Pancreas (tissue), 10 donors: ENCODE results near the gene SERBP1. TPM values are rescaled to one million over a fixed set of nuclear protein-coding genes. Genes with fewer than 3 reads are reported as not detected.
"Not testable (repeated sequence)": the region's sequence is repeated elsewhere in the genome, so short reads cannot be mapped to it uniquely, and the experiment has no call there.

Experiments
- ATAC-seq, 4 donors: fragments of 200-7000 bp; cut with Tn5 transposase; one replicate each; pipeline versions ENCODE4 v1.8.0 to v1.9.1; 2020; ENCODE audit warnings: mild to moderate bottlenecking in 4 of 4, moderate library complexity in 4 of 4
- DNase-seq, 6 donors: peaks; one replicate each; pipeline ENCODE4 v3.0.0-alpha.2; 2020
- FAIRE-seq: peaks from 2 replicates; lab custom pipeline; 2012; peaks lifted over from hg19 to GRCh38; lab: Jason Lieb, UNC
- H3K27ac ChIP-seq, 4 donors: fragments of 200-600 bp; sonication (generic); 1 replicate in 3 of 4; 2 replicates in 1 of 4; pipeline versions ENCODE4 v1.5.0 to v1.8.0; 2020
- H3K27me3 ChIP-seq, 4 donors: fragments of 200-600 bp; one replicate each; pipeline ENCODE4 v1.8.0; 2021
- H3K36me3 ChIP-seq, 3 donors: fragments of 200-600 bp; sonication (generic) in 1 of 3; one replicate each; pipeline versions ENCODE4 v1.5.0 to v1.8.0; 2020 to 2021
- H3K4me1 ChIP-seq, 3 donors: fragments of 200-600 bp; one replicate each; pipeline ENCODE4 v1.8.0; 2021
- H3K4me3 ChIP-seq, 4 donors: fragments of 200-600 bp; sonication (generic) in 2 of 4; one replicate each; pipeline versions ENCODE4 v1.5.0 to v1.8.0; 2020 to 2021
- H3K9me3 ChIP-seq, 4 donors: fragments of 200-600 bp; one replicate each; pipeline ENCODE4 v1.8.0; 2021
- WGBS, 2 donors: extraction: QIAGEN DNeasy Blood & Tissue Kit; methylation state at CpG; one replicate each; pipeline ENCODE4 v1.1.7; 2013; 5-methylcytosine and 5-hydroxymethylcytosine counted together
- intact Hi-C, 3 donors: fragments of 100-400 bp; cut with DNase I; formaldehyde crosslinking; loops; one replicate each; pipeline versions ENCODE4 v1.11.1 to v1.14.2; 2022
- polyA plus RNA-seq, 2 donors: library from polyadenylated mRNA; stranded (reverse); fragments of 200-250 nt; gene quantifications; one replicate each; pipeline ENCODE4 v1.2.3, GENCODE V29; 2013
- total RNA-seq, 6 donors: library from RNA; stranded (reverse); fragmentation: NEBNext Ultra II Directional in 4 of 6; extraction: Animal tissue kit (Norgen Biotek cat#: 25700) in 4 of 6; gene quantifications; one replicate each; pipeline versions ENCODE4 v1.2.1 to v1.2.4, GENCODE V29; 2021 to 2023
- TF ChIP-seq, protein P1 (sequence below), 4 donors: fragments of 200-600 bp; sonication (generic) in 3 of 4; IDR thresholded peaks; one replicate each; pipeline versions ENCODE4 v1.5.0 to v1.8.0; 2021; ENCODE audit warnings: antibody characterized with exemption in 4 of 4
- donor health status: healthy with polysubstance abuse.
- donor health status: DM: no; HTN: no; CAD: no; lungs with moderate emphysema.
- donor health status: DM: no; HTN: no; CAD: no.
- donor health status: control.
- donor health status: control.
- donor health status: Bipolar disorder and iron deficiency.
- donor health status: DM: yes; HTN: yes; CAD: no.
- donor health status: DM: no; HTN: no; CAD: no.
- donor health status: DM: no; HTN: no; CAD: no.
- donor health status: DM: yes; HTN: yes; CAD: no.

Gene SERBP1
- total and polyA plus RNA-seq, 8 donors, result 38.8 to 138 (median 87.2) TPM

DNA sequence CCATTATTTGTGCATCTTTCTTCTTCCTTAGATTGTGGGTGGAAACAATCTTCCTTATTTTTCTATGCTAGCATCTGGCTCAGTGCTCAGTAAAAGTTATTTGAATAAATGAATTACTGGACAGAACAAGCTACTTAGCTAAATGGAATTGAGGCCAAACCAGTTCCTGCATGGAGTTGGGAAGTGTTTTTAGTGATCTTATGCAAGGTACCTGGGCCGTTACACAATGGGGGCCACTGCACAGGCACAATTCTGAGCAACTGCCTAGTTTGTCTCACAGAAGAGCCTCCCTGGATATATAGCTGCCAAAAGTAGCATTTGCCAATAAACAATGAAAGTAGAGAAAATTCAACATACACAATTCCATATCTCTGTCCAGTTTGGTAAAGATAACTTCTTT, 27.0 kb upstream of the SERBP1 start:
- FAIRE-seq, result no peak
- Histone ChIP-seq H3K9me3 (no peaks in the 10 kb centered on the region), H3K27me3 (no peaks in the 10 kb centered on the region), H3K4me3 (no peak overlapping the region), H3K4me1 (no peaks in the 10 kb centered on the region), H3K27ac (no peak overlapping the region), H3K36me3 (no peaks in the 10 kb centered on the region)
- intact Hi-C loops, result no loop called here
- WGBS, 2 donors, result 80 to 83% methylated on average over 1 of the region's 1 CpG
- ATAC-seq, result no peak
- TF ChIP-seq, protein P1, sequence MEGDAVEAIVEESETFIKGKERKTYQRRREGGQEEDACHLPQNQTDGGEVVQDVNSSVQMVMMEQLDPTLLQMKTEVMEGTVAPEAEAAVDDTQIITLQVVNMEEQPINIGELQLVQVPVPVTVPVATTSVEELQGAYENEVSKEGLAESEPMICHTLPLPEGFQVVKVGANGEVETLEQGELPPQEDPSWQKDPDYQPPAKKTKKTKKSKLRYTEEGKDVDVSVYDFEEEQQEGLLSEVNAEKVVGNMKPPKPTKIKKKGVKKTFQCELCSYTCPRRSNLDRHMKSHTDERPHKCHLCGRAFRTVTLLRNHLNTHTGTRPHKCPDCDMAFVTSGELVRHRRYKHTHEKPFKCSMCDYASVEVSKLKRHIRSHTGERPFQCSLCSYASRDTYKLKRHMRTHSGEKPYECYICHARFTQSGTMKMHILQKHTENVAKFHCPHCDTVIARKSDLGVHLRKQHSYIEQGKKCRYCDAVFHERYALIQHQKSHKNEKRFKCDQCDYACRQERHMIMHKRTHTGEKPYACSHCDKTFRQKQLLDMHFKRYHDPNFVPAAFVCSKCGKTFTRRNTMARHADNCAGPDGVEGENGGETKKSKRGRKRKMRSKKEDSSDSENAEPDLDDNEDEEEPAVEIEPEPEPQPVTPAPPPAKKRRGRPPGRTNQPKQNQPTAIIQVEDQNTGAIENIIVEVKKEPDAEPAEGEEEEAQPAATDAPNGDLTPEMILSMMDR (IDR thresholded peaks at IDR 0.05), result no peak
- no peak for DNase-seq

DNA sequence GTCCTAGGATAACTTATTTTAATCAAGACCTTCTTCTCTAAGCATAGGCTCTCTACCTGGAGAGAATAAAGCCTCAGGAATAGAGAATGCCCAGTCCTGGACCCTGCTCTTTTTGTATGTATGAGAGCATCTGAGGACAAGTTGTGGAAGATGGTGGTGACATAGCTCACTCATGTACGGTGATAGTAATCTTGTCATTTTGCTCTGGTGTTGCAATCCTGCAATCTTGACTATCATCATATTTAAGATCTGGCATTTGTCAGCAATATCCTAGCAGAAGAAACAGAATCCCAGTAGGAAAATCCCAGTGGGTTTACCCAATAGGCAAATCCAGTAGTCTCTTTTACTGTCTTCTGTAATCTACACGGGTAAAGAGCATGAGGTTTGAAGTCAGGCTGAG, 21.6 kb upstream of the SERBP1 start:
- TF ChIP-seq, protein P1 (IDR thresholded peaks at IDR 0.05), result no peak
- ATAC-seq (no peak), DNase-seq (no peak), FAIRE-seq (no peak)
- H3K27ac ChIP-seq, result no peak overlapping the region
- 76 to 77% methylated on average over 2 of the region's 2 CpGs for WGBS, 2 donors
- no peaks in the 10 kb centered on the region for H3K27me3 ChIP-seq
- no peak overlapping the region for H3K4me3 ChIP-seq
- no peaks in the 10 kb centered on the region for H3K36me3 ChIP-seq
- no peaks in the 10 kb centered on the region for H3K4me1 ChIP-seq
- intact Hi-C loops, result no loop called here
- H3K9me3 ChIP-seq, result no peaks in the 10 kb centered on the region

DNA sequence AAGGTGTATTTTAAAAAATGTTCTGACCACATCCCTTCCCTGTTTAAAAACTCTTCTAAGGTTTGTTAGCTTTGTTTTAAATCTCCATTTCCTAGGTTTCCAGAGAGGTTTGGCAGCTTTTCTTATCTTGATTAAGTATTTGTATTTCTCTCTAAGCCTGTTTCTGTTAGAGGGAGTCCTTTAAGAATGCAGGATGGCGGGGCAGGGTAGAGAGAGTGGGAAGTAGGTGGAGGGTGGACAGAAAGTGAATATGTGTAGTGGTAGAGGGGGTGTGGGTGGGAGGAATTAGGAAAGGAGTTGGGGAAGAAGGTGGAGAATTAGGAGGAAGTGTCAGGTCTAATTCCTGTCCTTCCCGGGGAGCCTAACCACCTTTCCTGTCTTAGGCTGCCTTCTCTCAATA, 21.2 kb upstream of the SERBP1 start:
- no peak for FAIRE-seq
- DNase-seq, result no peak
- Histone ChIP-seq H3K4me1 (no peaks in the 10 kb centered on the region), H3K9me3 (no peaks in the 10 kb centered on the region), H3K27me3 (no peaks in the 10 kb centered on the region), H3K4me3 (no peak overlapping the region), H3K36me3 (no peaks in the 10 kb centered on the region), H3K27ac (no peak overlapping the region)
- TF ChIP-seq, protein P1 (IDR thresholded peaks at IDR 0.05), result no peak
- no peak for ATAC-seq
- WGBS, 2 donors, result 50 to 59% methylated on average over 2 of the region's 2 CpGs
- intact Hi-C loops, result no loop called here

DNA sequence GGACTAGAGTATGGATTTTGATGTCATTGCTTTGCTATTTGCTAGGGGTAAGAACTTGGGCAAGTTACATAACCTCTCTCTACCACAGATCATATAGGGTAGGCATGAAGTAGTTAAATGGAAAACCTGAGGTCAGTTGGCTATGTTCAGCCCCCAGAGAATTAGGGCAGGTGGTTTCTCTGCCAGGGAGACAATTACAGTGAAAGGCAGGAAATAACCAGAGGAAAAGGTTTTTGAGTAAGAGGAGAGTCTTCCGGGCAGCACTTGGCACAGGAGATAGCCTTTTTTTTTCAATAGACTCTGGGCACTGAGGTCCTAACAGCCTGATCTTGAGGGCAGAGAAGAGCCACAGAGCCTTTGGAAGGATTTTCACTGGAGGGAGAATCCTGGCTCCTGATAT, 16.7 kb upstream of the SERBP1 start:
- FAIRE-seq (no peak), ATAC-seq (no peak), DNase-seq (no peak)
- H3K4me1 ChIP-seq, result no peaks in the 10 kb centered on the region
- no peaks in the 10 kb centered on the region for H3K36me3 ChIP-seq
- no peak overlapping the region for H3K27ac ChIP-seq
- no peak overlapping the region for H3K4me3 ChIP-seq
- TF ChIP-seq, protein P1 (IDR thresholded peaks at IDR 0.05), result no peak
- WGBS, 2 donors, result 55 to 60% methylated on average over 1 of the region's 1 CpG
- no peaks in the 10 kb centered on the region for H3K27me3 ChIP-seq
- intact Hi-C loops, result no loop called here
- no peaks in the 10 kb centered on the region for H3K9me3 ChIP-seq

DNA sequence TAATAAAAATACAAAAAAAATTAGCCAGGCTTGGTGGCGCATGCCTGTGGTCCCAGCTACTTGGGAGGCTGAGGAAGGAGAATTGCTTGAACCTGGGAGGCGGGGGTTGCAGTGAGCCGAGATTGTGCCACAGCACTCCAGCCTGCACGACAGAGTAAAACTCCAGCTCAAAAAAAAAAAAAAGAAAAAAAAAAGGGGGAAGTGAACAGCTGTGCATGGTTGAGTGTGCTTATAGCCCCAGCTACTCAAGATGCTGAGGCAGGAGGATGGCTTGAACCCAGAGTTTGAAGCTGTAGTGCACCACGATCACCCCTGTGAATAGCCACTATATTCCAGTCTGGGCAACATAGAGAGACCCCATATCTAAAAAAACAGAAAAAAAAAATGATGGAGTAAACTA, 15.8 kb upstream of the SERBP1 start:
- ATAC-seq, FAIRE-seq: not testable (repeated sequence)
- 78 to 86% methylated on average over 5 of the region's 5 CpGs for WGBS, 2 donors

More for the DNA sequence above, 15.8 kb upstream of the SERBP1 start:
- H3K4me1 ChIP-seq, intact Hi-C loops, H3K9me3 ChIP-seq, H3K4me3 ChIP-seq, H3K36me3 ChIP-seq, H3K27me3 ChIP-seq, H3K27ac ChIP-seq, DNase-seq: not testable (repeated sequence)
